AG09309 (cell line): ENCODE data around the gene CSNK1A1.
"Not testable (repeated sequence)": the region's sequence is repeated elsewhere in the genome, so short reads cannot be mapped to it uniquely, and the experiment has no call there.

ENCODE experiments used
- DNase-seq: peaks from one replicate; pipeline ENCODE4 v3.0.0-alpha.2; 2010; ENCODE audit warnings: low read depth
- H3K4me3 ChIP-seq: 2 replicates; pipeline ENCODE4 v1.5.1; 2011; ENCODE audit warnings: mild to moderate bottlenecking, low read depth, low read length, moderate library complexity; ENCODE audit not compliant: control insufficient read depth
- TF ChIP-seq, protein P1 (sequence below): IDR thresholded peaks from 2 replicates; pipeline ENCODE4 v1.5.1; 2011; ENCODE audit warnings: mild to moderate bottlenecking, low read depth, low read length, inconsistent platforms; ENCODE audit not compliant: insufficient read depth, control insufficient read depth; ENCODE audit errors: missing control alignments

Gene CSNK1A1

DNA sequence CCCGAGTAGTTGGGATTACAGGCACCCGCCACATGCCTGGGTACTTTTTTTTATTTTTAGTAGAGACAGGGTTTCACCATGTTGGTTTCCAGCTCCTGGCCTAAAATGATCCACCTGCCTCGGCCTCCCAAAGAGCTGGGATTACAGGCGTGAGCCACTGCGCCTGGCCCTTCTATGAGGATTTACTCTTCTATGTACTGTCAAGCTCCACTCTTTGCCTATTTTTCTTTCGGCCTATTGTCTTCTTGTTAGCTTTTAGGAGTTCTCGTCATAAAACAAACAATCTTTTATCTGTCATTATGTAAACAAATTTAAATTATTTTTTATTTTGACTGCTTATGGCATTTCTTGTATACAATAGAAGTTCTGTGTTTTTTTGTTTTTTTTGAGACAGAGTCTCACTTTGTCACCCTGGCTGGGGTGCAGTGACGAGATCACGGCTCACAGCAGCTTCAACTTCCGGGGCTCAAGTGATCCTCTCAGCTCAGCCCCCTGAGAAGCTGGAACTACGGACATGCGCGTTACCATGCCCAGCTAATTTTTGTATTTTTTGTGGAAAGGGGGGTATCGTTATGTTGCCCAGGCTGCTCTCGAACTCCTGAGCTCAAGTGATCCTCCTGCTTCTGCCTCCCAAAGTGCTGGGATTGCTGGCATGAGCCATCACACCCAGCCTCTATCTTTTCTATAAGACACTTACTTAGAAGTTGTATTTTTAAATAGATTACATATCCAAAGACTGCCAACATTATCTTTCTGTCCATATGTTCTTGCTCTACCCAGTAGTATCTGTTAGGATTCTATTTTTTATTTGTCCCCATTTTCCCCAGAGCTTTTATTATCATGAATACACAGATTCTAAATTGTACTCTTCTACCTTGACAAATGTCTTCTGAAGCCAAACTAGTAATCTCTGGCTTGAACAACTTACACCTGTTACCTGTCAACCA lies 29.2 kb downstream of the CSNK1A1 start:
- no peak for DNase-seq
- H3K4me3 ChIP-seq: no peak overlapping the region
- TF ChIP-seq, protein P1, sequence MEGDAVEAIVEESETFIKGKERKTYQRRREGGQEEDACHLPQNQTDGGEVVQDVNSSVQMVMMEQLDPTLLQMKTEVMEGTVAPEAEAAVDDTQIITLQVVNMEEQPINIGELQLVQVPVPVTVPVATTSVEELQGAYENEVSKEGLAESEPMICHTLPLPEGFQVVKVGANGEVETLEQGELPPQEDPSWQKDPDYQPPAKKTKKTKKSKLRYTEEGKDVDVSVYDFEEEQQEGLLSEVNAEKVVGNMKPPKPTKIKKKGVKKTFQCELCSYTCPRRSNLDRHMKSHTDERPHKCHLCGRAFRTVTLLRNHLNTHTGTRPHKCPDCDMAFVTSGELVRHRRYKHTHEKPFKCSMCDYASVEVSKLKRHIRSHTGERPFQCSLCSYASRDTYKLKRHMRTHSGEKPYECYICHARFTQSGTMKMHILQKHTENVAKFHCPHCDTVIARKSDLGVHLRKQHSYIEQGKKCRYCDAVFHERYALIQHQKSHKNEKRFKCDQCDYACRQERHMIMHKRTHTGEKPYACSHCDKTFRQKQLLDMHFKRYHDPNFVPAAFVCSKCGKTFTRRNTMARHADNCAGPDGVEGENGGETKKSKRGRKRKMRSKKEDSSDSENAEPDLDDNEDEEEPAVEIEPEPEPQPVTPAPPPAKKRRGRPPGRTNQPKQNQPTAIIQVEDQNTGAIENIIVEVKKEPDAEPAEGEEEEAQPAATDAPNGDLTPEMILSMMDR: no peak

DNA sequence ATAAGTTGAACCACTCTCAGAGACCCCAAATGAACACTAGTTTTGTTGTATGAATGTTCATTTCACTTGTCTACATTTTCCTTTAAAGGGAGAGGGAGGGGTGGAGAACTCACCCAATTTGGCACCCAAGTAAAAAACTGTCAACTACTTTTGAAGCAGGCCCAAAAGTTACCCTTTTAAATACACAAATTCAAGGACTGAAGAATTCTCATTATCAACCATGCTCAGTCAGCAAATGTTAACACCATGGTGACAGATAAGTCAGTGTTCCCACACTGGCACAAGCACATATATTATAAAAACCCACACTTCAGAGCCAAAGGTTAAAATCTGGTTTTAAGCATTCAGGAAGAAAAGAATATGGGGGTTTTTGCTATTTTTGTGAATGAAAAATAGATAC lies 31.6 kb downstream of the CSNK1A1 start:
- TF ChIP-seq, protein P1: no peak
- H3K4me3 ChIP-seq: no peak overlapping the region
- DNase-seq: no peak

DNA sequence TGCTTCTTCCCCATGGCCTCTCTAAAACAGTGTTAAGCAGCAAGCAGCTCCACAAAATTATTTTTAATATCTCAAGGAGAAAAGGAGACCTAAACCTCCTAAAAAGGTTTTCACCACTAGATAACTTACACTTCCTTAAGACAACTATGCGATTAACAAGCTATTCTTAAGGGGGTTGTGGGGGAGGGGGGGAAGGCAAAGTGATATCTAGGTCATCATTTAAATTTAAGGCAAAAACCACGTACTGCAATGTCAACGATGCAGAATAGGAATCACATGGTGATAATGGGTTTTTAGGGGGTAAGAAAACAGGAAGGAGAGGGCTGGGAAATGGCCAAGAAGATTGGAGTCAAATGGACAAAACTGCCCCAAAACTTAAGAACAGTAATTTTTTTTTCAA lies 32.6 kb downstream of the CSNK1A1 start:
- no peak for DNase-seq
- H3K4me3 ChIP-seq: no peak overlapping the region
- TF ChIP-seq, protein P1: no peak

DNA sequence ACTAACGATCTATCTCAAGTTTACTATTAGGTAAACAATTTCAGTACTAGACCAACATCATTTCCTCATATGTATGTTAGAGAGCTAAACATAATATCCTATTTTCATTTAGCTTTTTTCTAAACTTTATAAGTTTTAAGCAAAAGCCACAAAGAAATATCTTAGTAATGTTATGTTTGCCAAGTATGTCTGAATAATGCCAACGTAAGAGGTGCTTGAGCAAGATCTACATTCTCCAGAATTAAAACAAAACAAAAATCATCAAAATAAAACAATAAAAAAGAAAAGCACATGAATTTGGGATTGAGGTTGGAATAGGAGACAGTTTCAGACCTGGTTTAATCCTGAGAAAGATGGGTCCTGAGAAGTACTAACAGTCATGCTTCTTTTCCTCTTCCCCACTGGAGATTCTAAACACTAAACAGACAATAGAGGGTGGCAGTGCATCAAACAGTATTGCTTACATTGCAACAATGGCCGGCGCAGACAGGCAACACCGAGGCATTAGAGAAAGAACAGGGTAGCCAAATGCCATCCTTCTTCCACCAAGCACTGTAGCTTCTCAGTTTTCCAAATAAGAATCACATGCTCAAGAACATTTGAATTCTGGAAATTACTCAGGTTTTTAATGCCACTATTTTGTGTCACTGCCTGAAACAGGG lies 33.6 kb downstream of the CSNK1A1 start:
- peak; percentile 27 for DNase-seq
- TF ChIP-seq, protein P1: no peak
- no peak overlapping the region for H3K4me3 ChIP-seq

DNA sequence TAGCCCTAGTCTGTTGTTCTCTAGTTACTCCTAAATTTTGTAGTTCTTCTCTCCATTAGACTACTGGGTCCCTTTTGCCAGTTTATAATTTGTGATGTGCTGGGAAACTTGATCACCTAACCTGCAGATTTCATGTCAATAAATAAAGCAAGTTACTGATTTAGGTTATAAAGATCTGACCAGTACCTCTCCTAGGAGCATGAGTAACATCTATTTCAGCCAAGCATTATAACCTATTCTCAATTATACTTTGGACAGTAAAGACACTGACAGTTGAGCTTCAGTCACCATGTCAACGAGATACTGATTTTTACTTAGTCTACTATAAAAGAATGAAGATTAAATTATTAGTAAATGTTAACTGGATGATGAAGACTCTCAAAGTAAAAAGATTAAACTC lies 36.7 kb downstream of the CSNK1A1 start:
- TF ChIP-seq, protein P1: no peak
- DNase-seq: no peak
- H3K4me3 ChIP-seq: no peak overlapping the region

DNA sequence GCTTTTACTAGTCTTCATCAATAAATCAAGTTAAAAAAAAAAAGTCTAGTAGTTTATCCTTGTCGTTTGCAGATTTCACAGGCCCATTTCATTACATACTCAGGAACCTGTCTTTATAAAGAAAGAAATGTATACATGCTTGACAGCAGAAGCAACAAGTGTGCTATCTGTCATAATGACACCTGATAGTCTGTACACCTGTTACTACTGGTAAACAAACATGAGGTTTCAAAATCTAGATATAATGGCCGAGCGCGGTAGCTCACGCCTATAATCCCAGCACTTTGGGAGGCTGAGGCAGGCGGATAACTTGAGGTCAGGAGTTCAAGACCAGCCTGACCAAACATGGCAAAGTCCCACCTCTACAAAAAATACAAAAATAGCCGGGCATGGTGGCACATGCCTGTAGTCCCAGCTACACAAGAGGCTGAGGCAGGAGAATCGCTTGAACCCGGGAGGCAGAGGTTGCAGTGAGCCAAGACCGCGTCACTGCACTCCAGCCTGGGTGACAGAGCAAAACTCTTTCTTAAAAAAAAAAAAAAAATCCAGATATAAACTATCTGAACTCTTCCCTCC lies 37.8 kb downstream of the CSNK1A1 start:
- DNase-seq: not testable (repeated sequence)

DNA sequence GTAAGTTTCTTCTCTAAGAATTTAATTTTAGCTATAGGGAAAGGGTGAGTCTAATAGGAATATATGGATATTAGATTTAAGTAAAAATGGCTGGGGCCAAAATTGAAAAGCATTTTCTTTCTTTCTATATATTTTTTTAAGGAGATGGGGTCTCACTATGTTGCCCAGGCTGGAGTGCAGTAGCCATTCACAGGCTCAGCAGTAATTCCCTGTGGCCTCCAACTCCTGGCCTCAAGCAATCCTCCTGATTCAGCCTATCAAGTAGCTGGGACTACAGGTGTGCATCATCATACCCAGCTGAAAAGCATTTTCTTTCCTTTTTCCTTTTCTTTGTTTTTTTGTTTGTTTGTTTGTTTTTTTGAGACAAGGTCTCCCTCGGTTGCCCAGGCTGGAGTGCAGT lies 41.1 kb downstream of the CSNK1A1 start:
- no peak overlapping the region for H3K4me3 ChIP-seq
- DNase-seq: no peak
- TF ChIP-seq, protein P1: no peak

More for the DNA sequence above, 37.8 kb downstream of the CSNK1A1 start:
- not testable (repeated sequence) for H3K4me3 ChIP-seq
